Thyroid gland (tissue), 4 donors: Measurements from ENCODE around the gene DAGLA.

Source experiments
- POLR2A ChIP-seq, 2 donors: fragments of 450-650 bp; IDR thresholded peaks; one replicate each; pipeline ENCODE4 v1.6.1; 2017; ENCODE audit warnings: antibody characterized with exemption in 2 of 2, mild to moderate bottlenecking in 2 of 2, moderate library complexity in 1 of 2
- TF ChIP-seq, protein P1 (sequence below), 6 experiments: fragments of 200-600 bp in 3 of 6; fragments of 450-650 bp in 3 of 6; sonication (generic) in 3 of 6; IDR thresholded peaks; one replicate each; pipeline ENCODE4 v1.5.1; 2016 to 2019; ENCODE audit warnings: antibody characterized with exemption in 6 of 6, mild to moderate bottlenecking in 2 of 6, inconsistent platforms in 1 of 6, moderate library complexity in 1 of 6

DNA sequence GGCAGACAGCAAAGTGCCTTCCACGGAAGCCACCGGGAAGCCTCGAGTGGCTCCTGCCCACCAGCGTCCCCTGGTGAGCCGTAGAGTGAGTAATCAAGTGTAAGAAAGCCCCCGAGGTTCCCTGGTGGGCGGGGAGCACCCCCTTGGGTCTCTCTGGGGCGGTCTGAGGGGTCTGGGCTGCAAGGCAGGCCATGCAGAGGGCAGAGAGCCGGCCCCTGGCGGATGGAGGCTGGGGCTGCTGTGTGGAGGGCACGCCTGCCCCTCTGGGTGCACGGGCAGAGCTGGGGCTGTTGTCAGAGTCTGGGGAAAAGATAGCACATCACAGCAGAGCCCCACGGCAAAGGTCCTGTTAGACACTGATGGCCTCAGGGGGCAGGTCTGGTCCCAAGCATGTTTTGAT lies 46.6 kb downstream of the DAGLA start:
- TF ChIP-seq, protein P1, sequence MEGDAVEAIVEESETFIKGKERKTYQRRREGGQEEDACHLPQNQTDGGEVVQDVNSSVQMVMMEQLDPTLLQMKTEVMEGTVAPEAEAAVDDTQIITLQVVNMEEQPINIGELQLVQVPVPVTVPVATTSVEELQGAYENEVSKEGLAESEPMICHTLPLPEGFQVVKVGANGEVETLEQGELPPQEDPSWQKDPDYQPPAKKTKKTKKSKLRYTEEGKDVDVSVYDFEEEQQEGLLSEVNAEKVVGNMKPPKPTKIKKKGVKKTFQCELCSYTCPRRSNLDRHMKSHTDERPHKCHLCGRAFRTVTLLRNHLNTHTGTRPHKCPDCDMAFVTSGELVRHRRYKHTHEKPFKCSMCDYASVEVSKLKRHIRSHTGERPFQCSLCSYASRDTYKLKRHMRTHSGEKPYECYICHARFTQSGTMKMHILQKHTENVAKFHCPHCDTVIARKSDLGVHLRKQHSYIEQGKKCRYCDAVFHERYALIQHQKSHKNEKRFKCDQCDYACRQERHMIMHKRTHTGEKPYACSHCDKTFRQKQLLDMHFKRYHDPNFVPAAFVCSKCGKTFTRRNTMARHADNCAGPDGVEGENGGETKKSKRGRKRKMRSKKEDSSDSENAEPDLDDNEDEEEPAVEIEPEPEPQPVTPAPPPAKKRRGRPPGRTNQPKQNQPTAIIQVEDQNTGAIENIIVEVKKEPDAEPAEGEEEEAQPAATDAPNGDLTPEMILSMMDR (IDR thresholded peaks at IDR 0.05) = no peak
- TF ChIP-seq POLR2A (IDR thresholded peaks at IDR 0.05) = no peak
